KG1 (cell line): ENCODE data around the gene ADAM33.

Source experiments
- DNase-seq: peaks from one replicate; lab custom pipeline; 2025; lab: John Stamatoyannopoulos, UW

Gene ADAM33

DNA sequence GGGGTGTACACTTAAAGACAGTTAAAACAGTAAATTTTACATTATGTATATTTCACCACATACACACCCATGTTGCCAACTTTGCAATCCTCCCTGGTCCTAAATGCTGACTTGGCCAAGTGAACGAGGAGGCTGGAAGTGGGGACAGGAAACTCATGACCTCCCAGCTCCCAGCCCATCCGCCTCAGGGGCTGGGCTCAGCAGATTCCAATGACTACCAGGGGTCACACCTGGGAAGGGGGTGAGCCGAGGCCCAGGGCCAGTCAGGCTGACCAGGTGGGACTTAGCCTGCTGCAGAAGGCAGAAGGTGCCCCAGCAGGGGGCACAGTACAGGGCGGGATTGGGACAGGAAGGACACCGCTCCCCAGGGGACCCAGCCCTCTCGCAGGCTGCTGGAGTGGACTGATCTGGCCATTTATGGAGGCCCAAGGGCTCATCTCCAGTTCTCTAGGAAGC lies 28.2 kb upstream of the ADAM33 start:
- no peak for DNase-seq

DNA sequence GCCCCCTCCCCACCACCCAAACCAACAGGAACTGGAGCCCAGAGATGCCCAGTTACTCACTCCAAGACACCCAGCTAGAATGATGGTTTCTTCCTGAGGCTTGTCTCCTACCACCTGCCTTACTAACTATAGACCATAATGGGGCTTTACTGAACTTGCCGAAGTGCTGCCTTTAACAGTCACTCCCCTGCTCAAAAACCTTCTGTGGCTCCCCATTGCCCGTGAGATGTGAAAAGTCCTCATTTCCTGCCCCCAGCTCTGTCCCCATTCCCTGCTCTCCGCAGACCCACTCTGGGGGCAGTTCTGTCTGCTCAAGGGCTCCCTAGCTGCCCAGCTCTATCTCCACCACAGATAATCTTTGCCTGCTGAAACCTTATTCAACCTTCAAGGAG lies 25.7 kb upstream of the ADAM33 start:
- no peak for DNase-seq

DNA sequence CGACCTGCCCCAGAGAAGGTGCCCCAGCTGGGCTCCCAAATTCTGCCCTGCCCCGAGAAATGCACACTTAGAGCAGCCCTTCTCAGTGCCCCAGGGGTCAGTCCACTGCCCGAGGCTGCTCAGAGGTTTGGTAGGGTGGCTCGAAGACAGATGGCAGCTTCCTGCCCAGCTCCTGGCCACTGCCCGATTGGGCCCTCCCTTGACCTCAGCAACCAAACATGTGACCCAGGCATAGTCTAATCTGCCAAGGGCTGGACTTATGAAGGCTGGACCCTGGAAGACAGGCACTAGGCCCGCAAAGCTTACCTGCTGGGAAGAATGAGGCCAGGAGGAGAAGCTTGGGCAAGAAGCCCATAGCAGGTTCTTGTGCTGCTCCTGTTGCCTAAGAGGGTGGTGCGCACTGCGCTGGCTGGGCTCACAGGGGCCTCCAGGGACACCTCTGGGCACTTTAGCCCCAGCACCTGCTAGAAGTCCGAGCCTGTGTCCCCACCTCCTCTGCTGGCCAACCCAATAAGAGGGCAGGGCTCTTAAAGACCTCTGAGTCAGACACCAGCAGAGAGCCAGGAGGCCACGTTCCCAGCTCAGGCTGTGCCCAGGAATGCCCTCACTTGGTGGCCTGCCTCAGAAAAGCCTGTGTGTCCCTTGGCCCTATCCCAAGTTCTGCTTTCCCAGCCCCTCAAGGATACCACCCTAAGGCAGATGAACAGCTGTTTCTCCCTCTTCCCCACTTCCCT lies 25.1 kb upstream of the ADAM33 start:
- no peak for DNase-seq

- DNase-seq: no peak
These were observed 24.3 kb upstream of the ADAM33 start for GRCh38 chr20:3705970-3706739.

GRCh38 chr20:3705491-3705969 lies 23.7 kb upstream of the ADAM33 start:
- DNase-seq: no peak

DNA sequence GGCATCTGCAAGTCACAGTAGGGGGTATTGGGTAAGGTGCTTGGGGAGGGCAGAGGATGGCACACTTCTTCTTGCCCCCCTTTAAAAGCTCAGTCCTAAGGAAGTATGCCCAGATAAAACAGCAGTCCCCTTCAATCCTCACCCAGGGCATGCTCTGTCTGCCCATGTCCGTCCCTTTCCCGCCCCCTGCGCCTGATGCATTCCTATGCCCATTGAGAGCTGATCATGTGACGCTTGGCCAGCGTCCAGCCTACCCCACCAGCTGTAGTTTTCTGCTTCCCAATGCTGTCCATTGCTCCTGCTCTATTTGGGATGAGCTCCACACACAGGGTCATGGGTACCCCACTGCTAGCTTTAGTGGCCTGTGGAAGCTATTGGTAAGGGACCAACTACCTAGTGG lies 22.3 kb upstream of the ADAM33 start:
- no peak for DNase-seq

DNA sequence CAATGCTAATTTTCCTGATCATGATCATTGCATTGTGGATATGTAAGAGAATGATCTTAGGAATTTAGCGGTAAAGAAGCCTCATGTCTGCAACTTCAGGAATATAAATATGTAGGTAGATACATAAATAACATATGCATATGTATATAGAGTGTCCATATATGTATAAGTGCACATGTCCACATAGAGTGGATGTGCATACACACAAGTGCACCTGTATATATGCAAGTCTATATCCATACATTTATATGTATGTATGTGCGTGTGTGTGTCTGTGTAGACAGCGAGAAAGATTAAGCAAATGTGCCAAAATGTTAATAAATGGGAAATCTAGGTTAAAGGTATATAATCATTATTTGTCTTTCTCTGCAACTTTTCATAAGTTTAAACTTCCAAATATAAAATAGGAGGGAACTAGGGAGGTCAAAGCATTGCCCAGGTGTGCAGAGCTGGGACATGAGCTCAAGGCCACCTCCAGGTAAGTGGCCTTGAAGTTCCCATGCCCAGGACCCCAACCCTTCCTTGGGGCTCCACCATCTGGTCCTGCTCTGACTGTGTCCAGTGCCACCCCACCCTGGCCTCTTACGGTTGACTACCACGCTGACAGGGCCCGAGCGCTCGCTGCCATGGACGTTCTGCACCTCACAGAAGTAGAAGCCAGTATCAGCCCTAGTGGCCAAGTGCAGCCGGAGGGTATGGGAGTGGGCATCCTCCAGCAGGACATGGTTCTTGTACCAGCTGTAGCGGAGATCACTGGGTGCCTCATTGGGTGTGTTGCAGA lies 21.0 kb upstream of the ADAM33 start:
- DNase-seq: no peak

- no peak for DNase-seq
These were observed 19.5 kb upstream of the ADAM33 start for GRCh38 chr20:3701061-3701998.

DNA sequence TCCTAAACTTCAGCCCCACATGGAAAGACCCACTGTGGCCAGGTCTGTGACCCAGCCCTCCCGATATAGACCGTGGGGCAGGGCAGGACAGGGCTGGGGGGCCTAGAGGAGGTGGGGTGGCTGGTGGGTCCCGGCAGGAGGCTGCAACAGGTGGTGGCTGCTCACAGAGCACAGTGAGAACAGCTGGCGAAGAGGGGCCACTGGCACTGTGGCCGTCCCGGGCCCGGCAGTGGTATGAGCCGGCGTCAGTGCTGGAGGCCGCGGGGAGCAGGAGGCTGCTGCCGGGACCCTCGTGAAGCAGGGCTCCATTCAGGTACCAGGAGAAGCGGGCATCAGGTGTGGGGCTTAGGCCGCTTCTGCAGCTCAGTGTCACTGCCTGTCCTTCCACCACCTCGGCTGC lies 17.2 kb upstream of the ADAM33 start:
- no peak for DNase-seq

DNA sequence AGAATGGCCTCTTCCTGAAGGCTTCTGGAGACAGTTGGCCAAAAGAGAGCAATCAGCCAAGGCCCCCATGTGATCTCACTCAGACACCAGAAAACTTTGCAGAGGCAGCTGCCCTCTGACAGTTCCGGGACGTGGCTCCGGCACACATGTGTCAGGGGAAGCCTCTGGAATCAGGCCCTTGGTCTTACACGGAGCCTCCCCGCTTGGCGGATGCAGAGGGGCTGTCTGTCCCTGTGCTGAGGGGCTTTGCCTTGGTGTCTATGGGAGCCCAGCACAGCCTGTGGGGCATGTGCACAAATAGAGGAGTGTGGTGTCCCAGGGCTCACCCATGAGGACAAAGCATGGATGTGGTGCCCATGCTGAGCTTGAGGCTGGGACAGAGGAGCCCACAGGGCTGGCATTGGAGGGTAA lies 16.8 kb upstream of the ADAM33 start:
- no peak for DNase-seq

DNA sequence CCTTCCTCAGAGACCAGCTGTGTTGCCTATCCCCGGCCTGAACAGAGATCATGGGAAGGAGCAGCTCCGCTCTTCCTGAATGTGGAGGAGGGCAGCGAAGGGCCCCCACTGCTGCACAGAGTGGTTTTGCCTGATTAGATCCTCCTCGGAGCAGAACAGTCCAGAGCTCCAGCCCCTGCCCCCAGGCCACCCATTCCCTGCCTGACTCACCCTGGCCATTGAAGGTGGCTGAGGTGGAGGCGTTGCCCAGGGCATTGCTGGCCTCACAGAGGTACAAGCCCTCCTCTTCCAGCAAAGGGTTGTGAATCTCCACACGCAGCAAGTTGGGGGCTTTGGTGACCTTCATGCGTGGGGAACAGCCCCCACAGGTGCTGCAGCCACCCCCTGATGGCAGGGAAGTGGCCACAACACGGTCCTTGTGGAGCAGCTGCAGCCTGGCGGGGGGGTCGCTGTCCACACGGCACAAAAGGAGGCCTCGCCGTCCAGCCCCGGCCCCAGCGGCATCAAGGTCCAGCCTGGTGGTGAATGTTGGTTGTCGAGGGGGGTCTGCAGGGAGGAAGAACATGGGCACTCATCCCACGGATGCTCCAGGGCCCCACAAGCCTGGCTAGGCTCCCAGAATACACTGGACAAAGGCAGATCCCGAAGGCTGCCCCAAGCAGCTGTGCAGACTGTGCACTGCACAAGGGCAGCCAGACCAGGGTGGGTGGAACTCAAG lies 15.9 kb upstream of the ADAM33 start:
- no peak for DNase-seq

GRCh38 chr20:3696745-3697587 lies 15.2 kb upstream of the ADAM33 start:
- DNase-seq: no peak

- no peak for DNase-seq
These were observed 14.4 kb upstream of the ADAM33 start for GRCh38 chr20:3696200-3696599.

GRCh38 chr20:3694864-3695263 lies 13.1 kb upstream of the ADAM33 start:
- DNase-seq: no peak

- no peak for DNase-seq
These were observed 11.6 kb upstream of the ADAM33 start for GRCh38 chr20:3693376-3693775.

- no peak for DNase-seq
These were observed 11.0 kb upstream of the ADAM33 start for GRCh38 chr20:3692706-3693294.

DNA sequence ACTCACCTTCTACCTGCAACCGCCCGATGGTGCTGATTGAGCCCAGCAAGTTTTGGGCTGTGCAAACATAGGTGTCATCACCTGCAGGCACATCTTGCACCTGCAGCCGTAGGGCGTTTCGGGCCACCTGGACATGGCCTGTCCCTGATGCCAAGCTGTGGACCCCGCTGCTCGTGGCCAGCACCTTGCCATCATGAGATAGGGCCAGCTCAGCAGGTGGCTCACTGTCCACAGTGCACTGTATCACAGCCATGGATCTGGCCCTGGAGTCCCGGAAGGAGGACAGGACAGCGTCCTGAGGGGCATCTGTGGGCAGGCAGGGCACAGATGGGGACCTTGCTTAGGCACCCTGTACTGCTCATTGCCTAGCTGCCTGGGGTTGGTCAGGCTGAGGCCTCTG lies 10.1 kb upstream of the ADAM33 start:
- DNase-seq: no peak

DNA sequence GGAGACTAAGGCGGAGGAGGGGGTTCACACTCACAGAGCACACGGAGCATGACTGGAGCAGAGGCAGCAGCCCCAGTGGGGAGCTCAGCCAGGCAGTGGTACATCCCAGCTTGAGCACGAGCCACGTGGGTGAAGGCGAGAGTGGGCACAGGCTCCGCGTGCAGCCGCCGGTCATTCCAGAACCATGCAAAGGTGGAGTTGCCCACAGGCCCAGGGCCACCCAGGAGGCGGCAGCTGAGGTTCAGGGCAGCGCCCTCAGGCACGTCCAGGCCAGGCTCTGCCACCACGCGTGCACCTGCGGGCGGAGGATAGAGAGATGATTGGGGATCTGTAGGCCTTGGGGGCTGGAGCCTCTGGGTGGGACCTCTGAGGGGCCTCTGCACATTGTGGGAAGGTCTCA lies 9.5 kb upstream of the ADAM33 start:
- DNase-seq: no peak

- DNase-seq: no peak
These were observed 8.6 kb upstream of the ADAM33 start for GRCh38 chr20:3690413-3690812.

DNA sequence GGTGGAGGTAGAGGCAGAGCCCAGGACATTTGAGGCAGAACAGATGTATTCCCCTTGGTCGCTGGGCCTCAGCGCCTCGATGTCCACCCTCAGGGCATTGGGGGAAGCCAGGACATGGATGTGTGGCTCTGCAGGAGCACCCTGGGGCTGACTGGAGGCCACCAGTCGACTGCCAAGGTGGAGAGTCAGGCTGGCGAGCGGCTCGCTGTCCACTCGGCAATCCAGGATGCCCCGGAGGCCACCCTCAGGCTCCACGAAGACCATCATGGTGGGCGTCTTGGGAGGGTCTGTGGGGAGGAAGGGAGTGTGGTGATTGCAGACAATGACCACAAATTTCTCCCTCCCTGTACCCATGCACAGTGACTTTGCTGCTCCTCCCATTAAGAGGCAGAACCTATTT lies 8.2 kb upstream of the ADAM33 start:
- no peak for DNase-seq
